ENCODE data around the gene POLR2H.

Gene POLR2H

DNA sequence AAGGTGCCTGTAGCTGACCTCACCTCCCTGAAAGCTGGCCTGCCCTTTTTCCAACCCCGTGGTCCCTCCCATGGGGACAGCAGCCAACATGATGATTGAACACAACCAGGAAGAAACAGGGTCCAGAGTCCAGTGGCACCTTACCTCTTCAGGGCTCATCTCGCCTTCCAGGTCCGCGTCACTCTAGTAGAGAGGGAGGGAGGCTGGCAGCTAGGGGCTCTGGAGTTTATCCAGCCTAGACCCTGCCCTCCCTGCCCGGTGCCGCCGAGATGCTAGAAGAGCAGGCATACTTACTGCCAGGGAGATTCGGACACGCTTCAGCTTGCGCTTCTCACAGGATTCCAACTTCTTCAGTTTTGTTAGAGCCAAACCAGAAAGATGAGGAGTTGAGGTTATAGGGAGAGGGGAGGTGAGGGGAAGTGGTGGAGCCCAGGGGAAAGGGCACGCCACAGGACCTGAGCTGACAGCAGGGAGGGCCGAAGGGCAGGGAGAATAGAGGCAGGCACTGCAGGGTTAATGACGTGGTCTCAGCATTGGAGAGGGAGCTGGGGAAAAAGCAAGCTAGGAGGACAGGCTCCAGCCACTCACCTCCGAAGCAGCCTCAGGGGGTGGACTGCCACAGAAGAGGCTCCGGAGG lies 9.2 kb upstream of the POLR2H start:
- no peak for DNase-seq (ENCODE audit: low read depth in 2 of 2)

DNA sequence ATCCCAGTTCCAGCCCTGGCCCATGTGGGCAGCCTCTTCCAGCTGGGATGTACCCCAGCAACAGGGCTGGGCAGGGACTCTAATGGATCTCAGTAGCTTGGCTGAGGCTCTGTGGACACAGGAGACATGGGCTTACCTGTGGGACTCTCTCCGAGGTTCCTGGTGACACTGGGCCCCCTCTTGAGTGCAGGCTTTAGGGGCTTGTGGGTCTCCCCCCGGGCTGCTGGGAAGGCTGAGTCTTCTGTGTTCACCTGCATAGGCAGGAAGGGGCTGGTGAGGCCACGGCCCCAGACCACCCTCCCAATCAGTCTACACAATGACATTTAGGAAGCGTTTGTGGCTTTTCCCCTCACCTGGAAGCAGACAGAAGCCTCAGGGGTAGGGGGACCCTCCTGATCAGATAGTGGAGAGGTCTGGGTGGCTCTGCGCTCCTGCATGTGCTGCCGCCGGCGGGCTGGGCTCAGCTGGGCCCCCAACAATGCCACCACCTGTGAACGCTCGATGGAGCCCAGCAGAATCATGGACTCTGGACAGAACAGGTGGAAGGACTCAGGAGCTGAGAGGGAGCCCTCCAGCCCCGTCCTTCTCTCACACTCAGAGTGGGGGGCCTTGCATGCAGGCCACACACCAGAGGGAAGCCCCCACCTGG lies 8.5 kb upstream of the POLR2H start:
- no peak for DNase-seq (ENCODE audit: low read depth in 2 of 2)

- DNase-seq (ENCODE audit: low read depth in 2 of 2), result no peak
Measured at GRCh38 chr3:184353546-184353941, 8.0 kb upstream of the POLR2H start.

DNA sequence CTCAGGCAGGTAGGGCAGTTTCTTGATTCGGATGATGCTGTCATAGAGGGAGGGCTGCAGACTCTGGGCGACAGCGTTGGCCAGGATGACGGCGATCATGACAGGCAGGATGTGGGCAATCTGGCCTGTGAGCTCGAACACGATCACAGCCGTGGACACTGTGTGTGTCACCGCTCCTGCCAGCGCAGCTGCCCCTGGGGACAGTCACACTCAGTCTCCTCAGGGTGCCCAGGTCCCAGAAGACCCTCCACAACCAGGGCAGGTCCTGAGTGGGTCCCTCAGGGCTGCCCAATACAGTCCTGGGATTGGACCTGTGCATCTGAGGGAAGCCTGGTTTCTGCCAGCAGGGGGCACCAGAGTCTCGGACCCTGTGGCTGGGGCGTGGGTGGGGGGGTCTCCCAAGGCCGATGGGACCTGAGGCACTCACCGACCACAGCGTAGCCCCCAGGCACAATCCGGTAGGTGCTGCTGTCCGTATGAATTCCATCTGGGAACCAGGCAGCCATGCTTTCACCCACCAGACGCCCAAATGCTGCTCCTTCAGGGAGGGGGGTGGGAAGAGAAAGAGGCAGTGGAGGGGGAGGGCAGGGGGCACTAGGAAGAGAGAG lies 7.3 kb upstream of the POLR2H start:
- DNase-seq (ENCODE audit: low read depth in 2 of 2), result peak in 1 of 2 experiments; percentile 57

DNA sequence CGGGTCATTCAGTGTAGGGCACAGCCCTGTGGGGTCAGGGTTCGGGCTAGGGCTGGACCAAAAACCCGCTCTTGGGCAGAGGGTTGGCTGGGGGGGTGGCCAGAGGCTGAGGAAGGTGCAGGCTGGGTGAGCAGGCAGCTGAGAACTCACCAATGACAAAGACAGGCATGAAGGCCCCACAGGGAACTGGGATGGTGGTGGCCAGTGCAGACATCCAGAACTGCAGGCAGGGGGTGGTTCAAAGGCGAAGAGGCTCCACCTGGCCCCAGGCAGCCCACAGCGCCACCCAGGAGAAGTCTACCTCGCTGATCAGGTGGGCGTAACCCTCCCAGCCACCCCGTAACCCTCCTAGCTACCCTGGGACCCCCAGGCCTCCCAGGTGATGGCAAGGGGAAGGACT lies 6.8 kb upstream of the POLR2H start:
- DNase-seq (ENCODE audit: low read depth in 2 of 2), result no peak

DNA sequence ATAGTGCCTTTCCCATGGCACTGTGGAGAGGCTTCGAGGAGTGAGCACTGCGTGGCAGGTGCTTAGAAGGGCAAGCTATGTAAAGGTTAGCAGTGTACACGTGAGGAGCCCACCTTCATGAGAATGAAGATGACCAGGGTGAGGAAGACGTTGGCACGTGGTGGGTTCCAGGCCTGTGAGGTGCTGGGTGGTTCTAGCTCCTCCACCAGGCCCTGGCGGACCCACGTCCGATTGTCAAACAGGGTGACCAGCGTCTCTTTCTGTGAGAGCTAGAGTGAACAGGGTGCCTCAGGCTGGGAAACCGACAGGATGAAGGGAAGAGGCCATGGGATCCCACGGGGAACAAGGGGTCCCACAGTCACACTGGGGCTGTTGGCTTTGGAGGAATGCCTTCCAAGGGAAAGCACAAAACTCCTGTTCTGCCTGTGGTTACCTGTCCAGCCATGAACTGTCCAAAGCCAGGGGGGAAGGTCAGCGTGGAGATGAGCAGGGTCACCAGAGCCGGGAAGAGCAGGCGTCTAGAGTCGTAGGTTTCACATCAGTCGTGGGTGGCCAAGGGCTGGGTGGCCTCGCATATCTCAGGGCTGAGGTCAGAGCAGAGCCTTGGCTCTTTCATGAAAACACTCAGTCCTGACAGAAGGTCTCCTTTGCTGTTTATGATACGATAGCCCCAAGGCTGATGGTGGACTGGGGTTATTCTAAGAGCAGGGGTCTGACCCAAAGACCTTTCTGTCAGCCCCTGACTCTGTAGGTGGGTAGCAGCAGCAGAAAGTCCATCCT lies 6.1 kb upstream of the POLR2H start:
- no peak for DNase-seq (ENCODE audit: low read depth in 2 of 2)

DNA sequence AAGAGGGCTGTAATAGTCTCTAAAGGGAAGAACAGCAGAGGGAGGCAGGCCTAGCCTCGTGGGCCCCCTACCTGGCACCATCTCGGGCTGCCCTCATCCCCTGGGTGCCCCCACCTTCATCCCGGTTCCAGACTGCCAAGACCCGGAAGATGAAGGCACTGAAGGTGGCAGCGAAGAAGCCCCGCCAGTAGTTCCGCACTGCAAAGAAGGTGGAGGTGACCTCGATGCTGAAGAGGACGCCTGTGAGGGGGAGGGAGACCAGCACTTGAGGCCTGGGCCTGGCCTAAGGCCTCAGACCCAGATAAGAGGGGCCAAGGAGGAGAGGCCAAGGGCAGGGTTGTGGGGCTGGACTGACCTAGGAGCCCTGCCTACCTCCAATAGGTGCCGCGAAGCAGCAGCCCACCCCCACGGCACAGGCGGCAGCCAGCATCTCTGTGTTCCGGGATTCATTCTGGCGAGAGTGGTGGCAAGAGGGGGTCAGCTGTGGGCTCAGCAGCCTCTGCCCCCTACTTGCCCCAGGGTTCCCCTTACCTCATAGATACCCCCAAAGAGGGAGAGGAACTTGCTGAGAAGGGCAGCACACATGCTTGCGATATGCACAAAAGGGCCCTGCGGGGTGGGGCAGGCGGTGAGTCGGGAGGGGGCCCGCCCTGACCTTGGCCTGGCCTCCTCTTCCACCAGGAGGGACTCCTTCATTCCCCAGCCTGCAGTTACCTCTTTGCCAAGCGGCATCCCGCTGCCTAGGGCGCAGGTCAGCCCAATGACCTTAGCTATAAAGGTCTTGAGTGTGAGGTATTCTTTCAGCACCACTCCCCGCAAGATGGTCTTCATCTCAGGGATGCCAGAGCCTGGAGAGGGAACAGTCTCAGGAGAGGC lies 4.0 kb upstream of the POLR2H start:
- no peak for DNase-seq (ENCODE audit: low read depth in 2 of 2)

GRCh38 chr3:184358124-184358767 lies 3.3 kb upstream of the POLR2H start:
- DNase-seq (ENCODE audit: low read depth in 2 of 2), result no peak

GRCh38 chr3:184358921-184359350 lies 2.6 kb upstream of the POLR2H start:
- DNase-seq (ENCODE audit: low read depth in 2 of 2), result no peak

- DNase-seq (ENCODE audit: low read depth in 2 of 2), result no peak
Measured at GRCh38 chr3:184359610-184360009, 1.9 kb upstream of the POLR2H start.

- DNase-seq (ENCODE audit: low read depth in 2 of 2), result no peak
Measured at GRCh38 chr3:184360070-184360928, 1.2 kb upstream of the POLR2H start.

GRCh38 chr3:184360929-184361531 lies 480 bp upstream of the POLR2H start:
- DNase-seq (ENCODE audit: low read depth in 2 of 2), result no peak

- DNase-seq (ENCODE audit: low read depth in 2 of 2), result peak; percentile 23 to 48
Measured at GRCh38 chr3:184361932-184362667, 590 bp downstream of the POLR2H start.

DNA sequence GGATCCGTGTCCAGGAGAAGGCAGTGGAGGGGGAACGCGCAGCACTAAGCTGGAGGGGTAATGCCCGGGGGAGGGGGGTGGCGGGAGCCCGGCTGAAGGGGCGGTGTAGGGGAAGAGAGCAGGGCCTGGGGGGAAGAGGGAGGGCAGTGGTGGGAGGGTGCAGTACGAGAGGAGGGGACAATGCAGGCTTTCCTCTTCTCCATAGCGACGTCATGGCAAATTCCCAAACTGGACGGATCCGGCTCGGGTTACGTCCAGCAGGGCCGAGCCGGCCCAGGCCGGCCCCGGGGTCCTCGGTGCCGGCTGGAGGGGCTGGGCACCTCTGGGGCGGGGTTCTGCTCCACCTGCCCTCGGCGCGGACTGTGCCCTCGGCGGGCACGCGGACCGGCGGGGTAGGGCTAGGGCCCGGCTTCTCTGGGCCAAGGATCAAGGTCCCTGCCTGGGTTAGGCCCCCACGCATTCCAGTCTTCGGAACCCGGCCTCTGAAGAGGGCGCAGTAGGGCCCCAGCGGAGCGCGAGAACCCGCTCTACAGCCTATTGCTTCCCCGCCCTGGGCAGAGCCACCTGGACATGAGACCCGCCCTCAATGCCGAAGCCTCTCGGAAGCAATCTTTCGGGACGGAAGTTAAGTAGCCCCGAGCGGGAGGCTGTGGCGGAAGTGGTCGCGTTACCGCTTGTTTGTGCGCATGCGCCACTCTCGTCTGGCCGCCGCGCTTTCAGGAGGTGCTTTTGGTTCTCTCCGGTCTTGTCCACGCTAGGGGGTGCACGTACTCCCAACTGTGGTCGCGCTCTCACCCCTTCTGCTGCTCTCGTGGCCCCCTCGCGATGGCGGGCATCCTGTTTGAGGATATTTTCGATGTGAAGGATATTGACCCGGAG lies 1.4 kb downstream of the POLR2H start:
- peak; percentile 94 to 95 for DNase-seq (ENCODE audit: low read depth in 2 of 2)

DNA sequence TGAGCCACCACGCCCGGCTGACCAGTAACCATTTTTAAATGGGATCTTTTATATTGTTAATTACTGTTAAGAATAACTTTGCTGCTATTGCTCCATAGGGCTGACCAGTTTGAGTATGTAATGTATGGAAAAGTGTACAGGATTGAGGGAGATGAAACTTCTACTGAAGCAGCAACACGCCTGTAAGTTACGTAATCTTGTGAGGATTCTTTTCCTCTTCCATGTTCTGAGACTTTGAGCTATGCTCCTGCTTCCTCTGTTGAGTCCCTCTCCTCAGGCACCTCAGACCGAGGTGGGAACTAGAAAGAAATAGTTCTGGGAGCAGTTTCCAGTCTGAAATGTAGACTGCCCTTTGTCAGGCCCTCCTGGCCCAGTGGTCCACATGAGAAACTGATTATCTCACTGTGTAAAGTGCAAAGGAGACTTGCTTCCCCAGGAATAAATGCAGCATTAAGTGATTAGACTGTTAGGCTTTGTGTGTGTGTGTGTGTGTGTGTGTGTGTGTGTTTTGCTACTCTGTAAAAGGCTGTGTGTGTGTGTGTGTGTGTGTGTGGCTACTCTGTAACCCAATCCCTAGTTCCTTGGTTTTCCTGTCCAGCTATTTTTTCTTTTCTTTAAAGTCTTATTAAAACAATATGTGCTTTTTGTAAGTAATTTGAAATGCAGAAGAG lies 5.2 kb downstream of the POLR2H start:
- no peak for DNase-seq (ENCODE audit: low read depth in 2 of 2)

DNA sequence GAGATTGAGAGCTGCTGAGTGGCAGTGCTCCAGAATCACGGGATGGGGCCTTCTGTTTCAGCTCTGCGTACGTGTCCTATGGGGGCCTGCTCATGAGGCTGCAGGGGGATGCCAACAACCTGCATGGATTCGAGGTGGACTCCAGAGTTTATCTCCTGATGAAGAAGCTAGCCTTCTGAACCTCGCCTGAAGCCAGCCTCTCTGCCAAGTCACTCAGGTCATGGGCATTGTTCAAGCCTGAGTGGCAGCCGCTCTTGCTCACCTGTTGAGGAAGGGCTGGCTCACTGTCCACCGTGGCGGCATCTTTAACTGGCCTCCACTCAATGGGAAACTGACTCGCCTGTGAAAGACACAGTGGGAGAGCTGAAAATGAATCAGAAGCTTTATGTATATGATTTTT lies 6.6 kb downstream of the POLR2H start:
- no peak for DNase-seq (ENCODE audit: low read depth in 2 of 2)

DNA sequence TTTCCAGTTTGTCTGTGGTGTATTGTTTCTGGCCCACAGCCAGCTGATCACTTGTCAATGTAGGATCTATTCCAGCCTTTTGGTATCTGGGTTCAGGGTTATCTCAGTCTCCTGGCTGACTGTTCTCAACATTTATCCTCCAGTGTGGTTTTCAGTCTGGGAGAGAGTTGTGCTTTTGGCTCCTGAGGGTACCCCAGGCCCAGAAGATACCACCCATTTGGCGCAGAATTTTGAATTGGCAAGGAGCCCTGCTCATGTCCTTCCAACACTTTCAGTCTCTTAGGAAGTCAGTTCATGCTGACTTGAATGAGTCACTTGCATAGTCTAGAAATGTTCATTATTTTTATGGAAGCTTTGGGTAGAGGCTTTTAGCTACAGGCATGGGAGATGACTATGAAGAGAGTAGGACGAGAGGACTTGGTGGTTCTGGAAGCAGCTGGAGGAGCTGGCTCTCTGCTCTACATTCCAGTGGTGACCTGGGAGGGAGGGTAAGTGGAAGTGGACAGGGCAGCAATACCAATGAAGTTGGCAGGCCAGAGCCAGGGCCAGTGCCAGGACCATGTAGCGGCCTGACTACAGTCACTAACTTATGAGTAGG lies 7.2 kb downstream of the POLR2H start:
- no peak for DNase-seq (ENCODE audit: low read depth in 2 of 2)
